ENCODE measurements around the gene PXDN.
"Not testable (repeated sequence)": the region's sequence is repeated elsewhere in the genome, so short reads cannot be mapped to it uniquely, and the experiment has no call there.

PXDN gene

GRCh38 chr2:1680222-1681016 lies 63.9 kb downstream of the PXDN start:
- no peak for DNase-seq

- DNase-seq, result not testable (repeated sequence)
Observed at GRCh38 chr2:1679488-1680039, 64.8 kb downstream of the PXDN start.

- not testable (repeated sequence) for DNase-seq
Observed at GRCh38 chr2:1679065-1679464, 65.2 kb downstream of the PXDN start.

- DNase-seq, result no peak
Observed at GRCh38 chr2:1678609-1679008, 65.7 kb downstream of the PXDN start.

GRCh38 chr2:1677821-1678165 lies 66.5 kb downstream of the PXDN start:
- no peak for DNase-seq

GRCh38 chr2:1676913-1677820 lies 67.1 kb downstream of the PXDN start:
- no peak for DNase-seq

GRCh38 chr2:1676091-1676912 lies 68.0 kb downstream of the PXDN start:
- DNase-seq, result no peak

GRCh38 chr2:1675633-1676032 lies 68.7 kb downstream of the PXDN start:
- DNase-seq, result no peak

GRCh38 chr2:1674766-1675397 lies 69.4 kb downstream of the PXDN start:
- no peak for DNase-seq

- no peak for DNase-seq
Observed at GRCh38 chr2:1674276-1674675, 70.0 kb downstream of the PXDN start.

GRCh38 chr2:1673160-1673944 lies 71.0 kb downstream of the PXDN start:
- no peak for DNase-seq

GRCh38 chr2:1672738-1673137 lies 71.6 kb downstream of the PXDN start:
- no peak for DNase-seq

GRCh38 chr2:1671916-1672315 lies 72.4 kb downstream of the PXDN start:
- no peak for DNase-seq

- DNase-seq, result no peak
Observed at GRCh38 chr2:1670636-1671035, 73.7 kb downstream of the PXDN start.

GRCh38 chr2:1665761-1666505 lies 78.4 kb downstream of the PXDN start:
- DNase-seq, result no peak

GRCh38 chr2:1664698-1665097 lies 79.6 kb downstream of the PXDN start:
- DNase-seq, result no peak

GRCh38 chr2:1664076-1664605 lies 80.2 kb downstream of the PXDN start:
- DNase-seq, result no peak

GRCh38 chr2:1663621-1664020 lies 80.7 kb downstream of the PXDN start:
- no peak for DNase-seq

GRCh38 chr2:1662606-1663180 lies 81.6 kb downstream of the PXDN start:
- DNase-seq, result no peak

All from NCI-H2171 treated with DMSO at 0.1 percent for 48 hours (cell line).